HL-60 (cell line): ENCODE data around the gene CAMK2G.

Experiments
- DNase-seq, 2 experiments: peaks; one replicate each; pipeline ENCODE4 v3.0.0-alpha.2; 2010 to 2020; ENCODE audit warnings: low read depth in 1 of 2, low spot score in 1 of 2
- H3K27ac ChIP-seq: fragments of 250-450 bp; sonication (Bioruptor Pico); replicated peaks from 2 replicates; pipeline ENCODE4 v1.5.1; 2020; ENCODE audit warnings: mild to moderate bottlenecking, moderate library complexity
- H3K27me3 ChIP-seq: fragments of 250-450 bp; sonication (Bioruptor Pico); 2 replicates; pipeline ENCODE4 v1.5.1; 2021; ENCODE audit warnings: mild to moderate bottlenecking, moderate library complexity; ENCODE audit not compliant: insufficient read depth, poor library complexity, severe bottlenecking
- H3K4me3 ChIP-seq: replicated peaks from 2 replicates; pipeline ENCODE4 v1.5.1; 2011; ENCODE audit warnings: mild to moderate bottlenecking, control low read depth, low read length; ENCODE audit not compliant: insufficient read depth
- GABPA ChIP-seq: IDR thresholded peaks from 2 replicates; pipeline ENCODE4 v1.6.1; 2012; ENCODE audit warnings: low read depth
- POLR2AphosphoS5 ChIP-seq: IDR thresholded peaks from 2 replicates; pipeline ENCODE4 v1.6.1; 2012; ENCODE audit warnings: low read depth
- REST ChIP-seq: IDR thresholded peaks from 2 replicates; pipeline ENCODE4 v1.6.1; 2012; ENCODE audit warnings: low read depth; ENCODE audit not compliant: insufficient replicate concordance
- SPI1 ChIP-seq: IDR thresholded peaks from 2 replicates; pipeline ENCODE4 v1.6.1; 2012; ENCODE audit warnings: low read depth, mild to moderate bottlenecking, borderline replicate concordance
- TF ChIP-seq, protein P1 (sequence below): IDR thresholded peaks from one replicate; pipeline ENCODE4 v1.5.1; 2011; ENCODE audit warnings: low read length, control low read depth, inconsistent platforms; ENCODE audit not compliant: insufficient read depth

The CAMK2G gene

DNA sequence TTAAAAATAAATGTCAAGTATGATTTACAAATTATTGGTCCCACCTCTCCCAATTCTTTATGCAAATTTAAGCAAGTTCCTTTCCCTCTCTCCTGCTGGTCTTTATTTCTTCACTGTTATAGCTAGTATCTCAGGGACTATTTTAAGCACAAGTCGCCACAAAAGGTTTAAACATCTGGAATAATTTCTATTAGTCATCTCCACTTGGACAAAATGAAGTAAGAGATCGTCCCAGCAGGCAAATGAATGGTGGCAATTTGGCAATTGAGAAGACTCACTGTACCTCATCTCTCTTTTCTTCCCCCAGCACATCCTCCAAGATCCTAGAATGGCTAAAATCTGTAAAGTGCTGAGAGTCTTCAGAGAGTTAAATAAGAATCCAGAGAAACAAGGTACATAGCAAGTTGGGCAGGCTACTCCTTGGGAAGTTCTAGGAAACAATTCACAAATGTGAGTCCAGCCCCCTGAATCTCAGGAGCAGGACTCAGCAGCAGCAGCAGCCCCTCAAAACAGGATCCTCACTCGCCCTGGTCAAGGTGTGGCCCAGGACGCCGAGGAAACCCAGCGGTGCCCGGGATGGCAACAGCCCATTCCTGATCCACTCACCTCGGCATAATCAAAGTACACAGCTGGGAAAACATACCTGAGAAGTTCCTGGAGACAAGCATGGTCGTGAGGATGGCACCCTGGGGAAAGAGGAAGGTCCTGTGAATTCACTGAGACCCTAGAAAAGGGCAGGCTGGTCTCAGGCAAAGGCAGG is 32.6 kb downstream of the CAMK2G start:
- TF ChIP-seq REST, result no peak
- TF ChIP-seq SPI1, result no peak
- no peak for TF ChIP-seq POLR2AphosphoS5
- TF ChIP-seq, protein P1, sequence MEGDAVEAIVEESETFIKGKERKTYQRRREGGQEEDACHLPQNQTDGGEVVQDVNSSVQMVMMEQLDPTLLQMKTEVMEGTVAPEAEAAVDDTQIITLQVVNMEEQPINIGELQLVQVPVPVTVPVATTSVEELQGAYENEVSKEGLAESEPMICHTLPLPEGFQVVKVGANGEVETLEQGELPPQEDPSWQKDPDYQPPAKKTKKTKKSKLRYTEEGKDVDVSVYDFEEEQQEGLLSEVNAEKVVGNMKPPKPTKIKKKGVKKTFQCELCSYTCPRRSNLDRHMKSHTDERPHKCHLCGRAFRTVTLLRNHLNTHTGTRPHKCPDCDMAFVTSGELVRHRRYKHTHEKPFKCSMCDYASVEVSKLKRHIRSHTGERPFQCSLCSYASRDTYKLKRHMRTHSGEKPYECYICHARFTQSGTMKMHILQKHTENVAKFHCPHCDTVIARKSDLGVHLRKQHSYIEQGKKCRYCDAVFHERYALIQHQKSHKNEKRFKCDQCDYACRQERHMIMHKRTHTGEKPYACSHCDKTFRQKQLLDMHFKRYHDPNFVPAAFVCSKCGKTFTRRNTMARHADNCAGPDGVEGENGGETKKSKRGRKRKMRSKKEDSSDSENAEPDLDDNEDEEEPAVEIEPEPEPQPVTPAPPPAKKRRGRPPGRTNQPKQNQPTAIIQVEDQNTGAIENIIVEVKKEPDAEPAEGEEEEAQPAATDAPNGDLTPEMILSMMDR, result no peak
- TF ChIP-seq GABPA, result no peak
- H3K4me3 ChIP-seq, result no peak overlapping the region
- H3K27me3 ChIP-seq, result no peaks in the 10 kb centered on the region
- H3K27ac ChIP-seq, result no peak overlapping the region
- no peak for DNase-seq

DNA sequence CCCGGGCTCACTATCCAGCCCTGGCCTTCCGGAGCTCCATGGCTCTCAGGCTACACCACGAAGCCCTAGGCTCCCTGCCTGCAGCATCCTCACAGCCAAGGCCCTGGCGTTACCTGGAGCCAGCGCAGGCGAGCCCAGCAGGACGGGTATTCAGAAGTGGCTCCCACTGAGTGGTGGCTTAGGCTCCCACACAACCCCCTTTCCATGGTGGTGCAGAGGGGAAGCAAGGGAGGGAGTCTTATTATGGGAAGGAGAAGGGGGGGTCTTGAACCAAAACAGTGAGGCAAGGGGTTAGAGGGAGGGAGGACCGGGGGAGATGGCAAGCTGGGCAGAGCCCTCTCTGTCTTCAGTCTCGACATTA is 33.3 kb downstream of the CAMK2G start:
- Histone ChIP-seq H3K4me3 (no peak overlapping the region), H3K27me3 (no peaks in the 10 kb centered on the region), H3K27ac (no peak overlapping the region)
- DNase-seq, result no peak
- TF ChIP-seq, protein P1, result no peak
- no peak for TF ChIP-seq GABPA
- TF ChIP-seq REST, result no peak
- no peak for TF ChIP-seq POLR2AphosphoS5
- TF ChIP-seq SPI1, result no peak

- DNase-seq, result no peak
- no peak overlapping the region for H3K4me3 ChIP-seq
- H3K27ac ChIP-seq, result no peak overlapping the region
- TF ChIP-seq POLR2AphosphoS5 (no peak), SPI1 (no peak), GABPA (no peak), REST (no peak)
- TF ChIP-seq, protein P1, result no peak
- no peaks in the 10 kb centered on the region for H3K27me3 ChIP-seq
Observed at GRCh38 chr10:73840403-73841060, 33.8 kb downstream of the CAMK2G start.
